T-helper 9 cell (primary cell): ENCODE results near the gene GGN.
"Not testable (repeated sequence)": the region's sequence is repeated elsewhere in the genome, so short reads cannot be mapped to it uniquely, and the experiment has no call there.

Source experiments
- DNase-seq: peaks from one replicate; pipeline ENCODE4 v3.0.0-alpha.2; 2020

GGN gene

DNA sequence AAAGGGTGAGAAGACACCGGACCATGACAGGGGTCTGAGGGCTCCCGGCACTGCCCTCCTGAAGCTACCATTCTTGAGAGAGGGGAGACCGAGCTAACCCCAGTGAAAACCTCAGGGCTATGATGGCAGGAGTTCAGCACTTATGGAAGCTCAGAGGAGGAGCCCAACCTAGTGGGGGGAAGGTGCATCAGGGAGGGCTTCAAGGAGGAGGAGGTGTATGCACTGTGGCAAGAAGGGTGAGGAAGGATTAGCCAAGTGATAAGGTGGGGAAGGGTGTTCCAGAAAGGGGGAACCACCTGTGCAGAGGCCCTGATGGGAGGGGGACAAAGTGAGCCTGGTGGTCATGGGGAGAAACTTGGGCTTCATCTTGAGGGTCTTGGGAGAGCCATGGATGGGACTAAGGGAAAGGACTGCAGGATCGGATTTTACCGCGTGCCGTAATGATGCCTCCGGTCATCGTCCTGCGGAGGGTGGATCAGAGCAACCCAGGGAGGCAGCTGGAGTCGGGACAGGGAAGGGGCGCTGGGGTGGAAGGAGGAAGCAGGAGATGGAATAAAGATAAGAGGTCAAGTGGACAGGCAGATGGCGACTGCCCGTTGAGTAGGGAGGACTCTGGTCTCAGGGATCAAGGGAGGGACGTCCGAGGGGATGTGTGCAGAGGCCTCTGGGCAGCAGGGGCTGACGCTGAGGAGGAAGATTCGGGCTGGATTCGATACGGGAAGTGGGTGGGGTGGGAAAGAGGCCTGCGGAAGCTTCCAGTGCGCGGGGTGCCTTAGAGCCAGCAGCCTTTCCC is 26.8 kb downstream of the GGN start:
- DNase-seq: no peak

DNA sequence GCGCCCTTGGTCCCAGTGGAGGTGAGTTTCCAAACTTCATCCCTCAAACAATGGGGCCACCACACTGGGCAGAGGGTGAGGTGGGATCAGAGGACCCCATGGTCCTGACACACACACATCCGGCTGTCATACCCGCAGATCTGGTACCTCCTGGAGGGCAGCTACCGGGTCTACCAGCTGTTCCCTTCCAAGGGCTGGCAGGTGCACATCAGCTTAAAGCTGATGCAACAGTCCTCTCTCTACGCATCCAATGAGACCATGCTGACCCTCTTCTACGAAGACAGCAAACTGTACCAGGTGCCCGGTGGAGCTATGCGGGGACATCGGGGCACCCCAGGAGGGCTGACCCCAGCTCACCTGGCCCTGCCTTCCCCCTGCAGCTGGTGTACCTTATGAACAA is 27.5 kb downstream of the GGN start:
- DNase-seq: no peak

DNA sequence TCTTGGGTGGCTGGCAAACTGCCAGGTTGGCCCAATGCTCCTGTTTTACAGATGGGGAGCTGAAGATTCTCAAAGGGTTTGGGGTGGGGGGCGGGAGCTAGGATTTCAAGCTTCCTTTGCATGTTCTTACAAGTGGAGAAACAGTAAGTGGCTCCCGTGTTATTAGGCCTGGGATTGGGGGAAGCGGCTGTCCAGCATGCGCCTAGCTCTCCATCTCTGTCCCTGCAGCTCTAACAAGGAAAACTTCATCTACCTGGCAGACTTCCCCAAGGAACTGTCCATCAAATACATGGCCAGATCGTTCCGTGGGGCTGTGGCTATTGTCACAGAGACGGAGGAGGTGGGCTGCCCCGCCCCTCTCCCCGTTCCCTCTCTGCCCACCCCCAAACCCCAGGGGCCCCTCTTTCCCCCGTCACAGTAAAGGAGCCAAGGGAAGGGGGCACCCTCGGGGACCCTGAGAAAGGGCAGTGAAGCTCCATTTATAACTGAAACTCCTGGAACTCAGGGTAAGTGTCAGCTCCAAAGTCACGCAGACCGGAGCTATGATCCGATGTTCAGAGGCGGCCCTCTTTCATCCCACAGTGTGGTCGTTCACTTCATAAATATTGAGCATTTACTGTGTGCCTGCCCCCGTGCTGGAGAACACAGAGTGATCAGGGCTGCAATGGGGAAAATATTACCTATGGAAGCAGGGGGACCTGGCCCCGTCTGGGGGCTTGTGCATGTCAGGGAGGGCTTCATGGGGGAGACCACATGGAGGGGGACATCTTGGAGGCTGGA is 28.4 kb downstream of the GGN start:
- no peak for DNase-seq

DNA sequence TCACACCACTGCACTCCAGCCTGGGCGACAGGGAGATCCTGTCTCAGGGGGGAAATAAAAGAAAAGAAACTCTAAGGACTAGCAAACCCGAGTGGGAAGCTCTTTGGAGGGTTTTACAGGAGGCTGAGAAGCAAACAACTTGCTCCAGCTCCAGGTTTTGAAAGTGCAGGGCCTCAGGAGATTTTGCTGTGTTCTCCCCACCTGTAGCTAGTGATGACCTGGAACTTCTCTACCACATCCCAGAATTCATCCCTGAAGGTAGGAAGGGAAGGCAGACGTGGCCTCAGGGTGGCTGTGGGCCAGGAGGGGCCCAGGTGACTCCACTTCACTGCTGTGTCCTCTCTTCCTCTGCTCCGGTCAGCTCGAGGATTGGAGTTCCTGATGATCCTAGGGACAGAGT is 29.8 kb downstream of the GGN start:
- DNase-seq: no peak

DNA sequence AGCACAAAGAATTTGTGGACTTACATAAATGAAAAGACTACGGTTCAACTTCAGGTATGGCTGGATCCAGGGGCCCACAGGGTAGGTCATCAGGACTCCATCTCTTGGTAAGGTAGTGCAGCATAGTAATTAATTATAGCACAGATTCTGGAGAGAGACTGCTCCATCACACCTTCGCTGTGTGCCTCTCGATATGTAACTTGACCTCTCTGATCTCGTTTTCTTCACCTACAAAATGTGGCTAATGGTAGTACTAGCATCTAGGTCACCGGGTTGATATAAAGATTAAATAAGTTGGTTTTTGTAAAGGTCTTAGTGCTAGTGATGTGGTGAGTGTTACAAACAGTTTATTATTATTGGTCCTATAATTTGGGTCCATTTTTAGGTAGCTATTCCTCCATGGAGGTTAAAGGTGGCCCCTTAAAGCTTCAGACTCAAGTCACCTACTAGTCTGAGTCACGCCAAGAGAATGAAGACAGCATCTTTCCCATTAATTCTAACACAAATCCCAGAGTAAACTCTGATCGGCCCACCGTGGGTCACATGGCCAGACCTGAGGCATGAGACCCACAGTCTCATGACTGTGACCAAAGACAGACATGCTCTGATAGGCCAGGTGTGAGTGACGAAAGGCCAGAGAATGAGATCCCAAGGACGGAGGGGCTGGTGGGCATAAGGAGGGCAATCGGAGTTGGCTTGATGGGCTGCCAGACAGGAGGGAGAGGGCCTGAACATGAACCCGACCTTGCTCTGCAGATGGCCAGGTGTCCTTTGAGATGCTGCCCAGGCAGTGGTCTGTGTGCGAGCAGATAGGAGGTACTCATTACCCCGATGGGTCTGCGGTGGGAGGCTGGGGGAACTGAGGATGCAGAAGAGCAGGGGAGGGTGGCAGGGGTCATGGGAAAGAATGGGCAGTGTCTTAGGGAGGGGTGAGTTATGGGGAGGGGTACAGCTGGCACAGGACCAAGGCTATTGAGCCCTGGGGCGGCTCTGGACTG is 31.8 kb downstream of the GGN start:
- DNase-seq: no peak

DNA sequence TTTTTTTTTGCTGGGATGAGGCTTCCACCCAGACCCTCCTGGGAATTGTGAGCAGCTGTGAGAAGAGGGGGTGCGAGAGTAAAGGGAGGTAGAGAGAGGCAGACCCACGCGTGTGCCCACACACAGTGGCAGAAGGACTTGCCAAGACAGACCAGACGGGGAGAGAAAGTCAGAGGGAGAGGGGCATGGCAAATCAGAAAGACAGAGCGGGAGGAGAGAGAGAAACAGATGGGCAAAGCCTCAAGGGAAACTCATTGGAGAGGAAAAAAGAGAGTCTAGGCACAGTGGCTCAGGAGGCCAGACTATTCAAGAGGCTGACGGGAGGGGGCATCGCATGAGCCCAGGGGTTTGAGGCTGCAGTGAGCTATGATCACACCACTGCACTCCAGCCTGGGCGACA is 35.2 kb downstream of the GGN start:
- no peak for DNase-seq

DNA sequence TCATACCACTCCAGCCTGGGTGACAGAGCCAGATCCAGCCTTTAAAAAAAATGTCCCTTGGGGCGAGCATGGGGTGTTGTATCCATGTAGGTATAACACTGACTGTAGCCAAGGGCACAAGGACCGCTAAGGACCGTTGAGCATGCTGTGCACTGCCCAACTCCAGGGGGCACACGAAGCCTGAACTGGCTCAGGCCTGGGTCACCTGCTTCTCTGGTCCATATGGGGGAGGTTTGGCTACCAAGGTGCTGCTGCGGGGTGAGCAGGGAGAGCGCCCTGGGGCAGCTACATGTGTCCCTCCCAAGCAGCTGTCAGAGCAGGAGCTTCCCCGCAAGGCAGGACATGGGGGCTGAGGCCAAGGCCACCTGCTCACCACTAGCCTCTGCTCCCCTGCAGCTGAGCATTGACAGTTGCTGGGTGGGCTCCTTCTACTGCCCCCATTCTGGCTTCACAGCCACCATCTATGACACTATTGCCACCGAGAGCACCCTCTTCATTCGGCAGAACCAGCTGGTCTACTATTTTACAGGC is 35.9 kb downstream of the GGN start:
- DNase-seq: no peak

DNA sequence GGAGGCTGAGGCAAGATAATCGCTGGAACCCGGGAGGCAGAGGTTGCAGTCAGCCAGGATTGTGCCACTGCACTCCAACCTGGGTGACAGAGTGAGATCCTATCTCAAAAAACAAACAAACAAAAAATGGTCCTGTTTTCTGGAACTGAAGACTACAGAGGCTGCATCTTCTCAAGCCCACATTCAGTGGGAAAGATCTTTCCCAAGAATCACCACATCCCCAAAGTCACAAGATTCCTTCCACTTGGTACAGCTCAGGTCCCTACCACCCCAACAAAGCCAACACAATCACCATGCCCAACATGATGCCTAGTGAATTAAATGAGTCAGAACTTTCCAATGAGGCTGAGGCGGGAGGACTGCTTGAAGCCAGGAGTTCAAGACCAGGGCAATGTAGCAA is 37.0 kb downstream of the GGN start:
- DNase-seq: no peak

DNA sequence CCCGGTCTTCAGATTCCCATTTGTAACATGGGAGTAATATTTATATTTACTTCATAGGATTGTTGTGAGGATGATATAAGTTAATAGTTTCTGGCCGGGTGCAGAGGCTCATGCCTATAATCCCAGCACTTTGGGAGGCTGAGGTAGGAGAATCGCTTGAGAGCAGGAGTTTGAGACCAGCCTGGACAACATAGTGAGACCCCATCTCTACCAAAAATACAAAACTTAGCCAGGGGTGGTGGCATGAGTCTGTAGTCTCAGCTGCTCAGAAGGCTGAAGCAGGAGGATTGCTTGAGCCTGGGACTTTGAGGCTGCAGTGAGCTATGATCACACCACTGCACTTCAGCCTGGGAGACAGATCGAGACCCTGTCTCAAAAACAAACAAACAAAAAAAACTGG is 41.0 kb downstream of the GGN start:
- no peak for DNase-seq

DNA sequence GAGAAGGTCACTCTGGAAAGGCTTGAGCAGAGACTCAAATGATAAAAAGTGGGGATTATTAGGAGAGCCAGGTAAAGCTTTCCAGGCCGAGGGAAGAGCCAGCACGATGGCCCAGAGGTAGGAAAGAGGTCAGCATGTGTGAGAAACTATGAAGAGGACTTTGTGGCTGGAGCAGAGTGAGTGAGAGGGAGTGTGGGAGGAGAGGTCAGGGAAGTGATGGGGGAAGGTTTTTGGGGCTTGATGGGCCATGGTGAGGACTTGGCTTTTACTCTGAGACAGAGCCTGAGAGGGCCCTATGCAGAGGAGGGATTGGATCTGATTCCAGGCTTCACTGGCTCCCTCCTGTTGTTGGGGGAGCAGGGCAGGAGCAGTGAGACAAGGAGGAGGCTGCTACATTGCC is 46.9 kb downstream of the GGN start:
- no peak for DNase-seq

DNA sequence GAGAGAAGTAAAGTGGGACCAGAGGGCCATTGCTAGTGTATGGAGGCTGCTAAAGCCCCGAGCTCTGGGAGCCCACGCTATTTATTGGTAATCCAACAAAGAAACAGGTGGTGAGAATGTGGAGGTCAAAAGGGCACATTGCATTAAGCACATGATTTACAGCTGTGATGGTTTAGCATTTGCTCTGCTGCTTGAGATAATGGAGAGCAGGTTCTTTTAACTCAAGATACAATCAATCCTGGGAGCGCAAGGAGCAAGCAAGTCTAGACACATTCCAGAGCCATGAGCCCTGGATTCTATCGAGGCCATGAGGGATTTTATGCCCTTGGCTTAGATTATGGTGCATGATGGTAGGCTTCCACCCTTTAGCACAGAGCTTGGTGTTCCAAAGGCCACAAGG is 48.8 kb downstream of the GGN start:
- not testable (repeated sequence) for DNase-seq

DNA sequence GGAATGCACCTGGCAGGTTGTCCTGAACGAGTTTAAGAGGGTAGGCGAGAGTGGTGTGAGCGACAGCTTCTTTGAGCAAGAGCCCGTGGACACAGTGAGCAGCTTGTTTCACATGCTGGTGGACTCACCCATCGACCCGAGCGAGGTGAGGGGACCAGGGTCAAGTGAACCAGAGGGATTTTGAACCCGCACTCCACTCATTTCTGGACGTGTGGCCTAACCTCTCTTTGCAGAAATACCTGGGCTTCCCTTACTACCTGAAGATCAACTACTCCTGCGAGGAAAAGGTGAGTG is 50.5 kb downstream of the GGN start:
- no peak for DNase-seq

DNA sequence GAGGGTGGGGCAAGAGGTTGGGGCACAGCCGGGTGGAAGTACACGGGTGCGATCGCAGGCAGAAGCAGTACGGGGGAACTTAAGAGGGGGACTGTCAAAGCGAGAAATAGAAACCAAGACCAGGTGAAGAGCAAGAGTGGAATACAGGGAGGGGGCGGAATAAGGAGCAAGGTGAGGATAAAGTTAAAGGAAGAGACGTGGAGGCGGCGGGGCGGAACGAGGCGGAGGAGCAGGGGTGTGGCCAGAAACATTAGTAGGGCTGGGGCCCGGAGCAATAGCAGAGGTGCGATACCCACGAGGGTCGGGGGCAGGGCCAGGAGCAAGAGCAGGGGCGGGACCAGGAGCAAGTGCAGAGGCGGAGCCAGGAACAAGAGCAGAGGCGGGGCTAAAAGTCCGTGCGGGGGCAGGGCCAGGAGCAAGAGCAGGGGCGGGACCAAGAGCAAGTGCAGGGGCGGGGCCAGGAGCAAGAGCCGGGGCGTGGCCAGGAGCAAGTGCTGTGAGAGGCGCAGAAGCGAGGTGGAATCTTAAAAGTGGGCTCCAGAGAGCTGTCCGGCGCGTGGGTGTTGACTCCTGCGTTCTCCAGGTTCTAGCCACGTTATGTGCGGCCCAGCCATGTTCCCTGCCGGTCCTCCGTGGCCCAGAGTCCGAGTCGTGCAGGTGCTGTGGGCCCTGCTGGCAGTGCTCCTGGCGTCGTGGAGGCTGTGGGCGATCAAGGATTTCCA is 51.0 kb downstream of the GGN start:
- peak; percentile 92 for DNase-seq

DNA sequence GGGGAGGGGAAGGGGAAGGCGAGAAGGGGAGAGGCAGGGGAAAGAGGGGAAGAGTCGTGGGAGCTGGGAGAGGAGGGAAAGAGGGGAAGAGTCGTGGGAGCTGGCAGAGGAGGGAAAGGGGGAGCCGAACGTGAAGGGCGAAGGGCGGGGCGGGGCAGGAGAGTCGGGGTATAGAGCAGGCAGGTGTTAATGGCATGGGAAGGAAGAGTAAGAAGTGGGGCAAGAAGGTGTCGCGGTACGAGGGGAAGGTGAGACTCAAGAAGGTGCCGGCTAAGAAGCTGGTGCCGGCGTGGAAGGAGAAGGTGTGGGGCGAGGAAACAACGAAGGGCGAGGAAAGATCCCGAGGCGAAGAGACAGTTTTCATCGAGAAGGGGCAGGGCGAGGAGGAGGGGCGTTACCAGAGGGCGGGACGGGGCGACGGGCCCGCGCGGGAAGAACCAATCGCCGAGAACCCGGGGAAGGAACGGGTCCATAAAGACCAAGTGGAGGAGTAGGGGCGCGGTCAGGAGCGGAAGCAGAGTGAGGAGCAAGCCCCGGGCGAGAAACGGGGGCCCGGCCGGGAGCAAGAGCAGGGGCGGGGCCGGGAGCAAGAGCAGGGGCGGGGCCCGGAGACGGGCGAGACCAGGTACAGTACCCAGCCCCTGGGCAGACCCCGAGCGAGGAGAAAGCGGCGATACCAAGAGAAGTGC is 51.7 kb downstream of the GGN start:
- peak; percentile 90 for DNase-seq
